Uterus (tissue), 4 donors: ENCODE measurements around the gene WASF2. TPM values are rescaled to one million over a fixed set of nuclear protein-coding genes. Genes with fewer than 3 reads are reported as not detected.

ENCODE experiments used
- DNase-seq, 2 donors: peaks; one replicate each; pipeline ENCODE4 v3.0.0-alpha.2; 2019 to 2020
- H3K27ac ChIP-seq, 2 donors: fragments of 200-600 bp; sonication (generic); 1 replicate in 1 of 2; 2 replicates in 1 of 2; pipeline ENCODE4 v1.5.1; 2016 to 2018
- H3K27me3 ChIP-seq, 2 donors: fragments of 200-600 bp; sonication (generic); one replicate each; pipeline ENCODE4 v1.5.1; 2018 to 2019; ENCODE audit warnings: control low read depth in 1 of 2
- H3K36me3 ChIP-seq, 2 donors: fragments of 200-600 bp; sonication (generic); one replicate each; pipeline ENCODE4 v1.5.1; 2019; ENCODE audit warnings: control low read depth in 1 of 2
- H3K4me1 ChIP-seq, 2 donors: fragments of 200-600 bp; sonication (generic); one replicate each; pipeline ENCODE4 v1.5.1; 2018 to 2019; ENCODE audit warnings: control low read depth in 1 of 2
- H3K4me3 ChIP-seq, 2 donors: fragments of 200-600 bp; sonication (generic); 1 replicate in 1 of 2; 2 replicates in 1 of 2; pipeline ENCODE4 v1.5.1; 2018 to 2019; ENCODE audit warnings: mild to moderate bottlenecking in 1 of 2
- H3K9me3 ChIP-seq, 2 donors: fragments of 200-600 bp; sonication (generic); one replicate each; pipeline ENCODE4 v1.5.1; 2019; ENCODE audit warnings: control low read depth in 1 of 2
- POLR2A ChIP-seq, 2 donors: fragments of 450-650 bp; IDR thresholded peaks; one replicate each; pipeline ENCODE4 v1.6.1; 2016; ENCODE audit warnings: antibody characterized with exemption in 2 of 2, mild to moderate bottlenecking in 1 of 2, moderate library complexity in 1 of 2
- intact Hi-C: fragments of 100-400 bp; cut with DNase I; formaldehyde crosslinking; loops from one replicate; pipeline ENCODE4 v1.15.1; 2023; ENCODE audit warnings: low total_unique reads
- total RNA-seq, 4 donors: library from RNA; depleted of rRNA in 3 of 4; stranded (reverse); fragments of >200 nt in 3 of 4; gene quantifications; one replicate each; pipeline versions ENCODE4 v1.1.0 to v1.2.4, GENCODE V29; 2014 to 2023
- TF ChIP-seq, protein P1 (sequence below), 4 experiments: fragments of 200-600 bp in 2 of 4; fragments of 450-650 bp in 2 of 4; sonication (generic) in 2 of 4; IDR thresholded peaks; one replicate each; pipeline ENCODE4 v1.5.1; 2016 to 2019; ENCODE audit warnings: antibody characterized with exemption in 4 of 4, mild to moderate bottlenecking in 2 of 4, moderate library complexity in 1 of 4
- donor health status: DM: yes; HTN: yes; CAD: no.

Gene WASF2
- total RNA-seq, 4 donors from 2014 or later: 27.2 to 178 (median 41.1) TPM

DNA sequence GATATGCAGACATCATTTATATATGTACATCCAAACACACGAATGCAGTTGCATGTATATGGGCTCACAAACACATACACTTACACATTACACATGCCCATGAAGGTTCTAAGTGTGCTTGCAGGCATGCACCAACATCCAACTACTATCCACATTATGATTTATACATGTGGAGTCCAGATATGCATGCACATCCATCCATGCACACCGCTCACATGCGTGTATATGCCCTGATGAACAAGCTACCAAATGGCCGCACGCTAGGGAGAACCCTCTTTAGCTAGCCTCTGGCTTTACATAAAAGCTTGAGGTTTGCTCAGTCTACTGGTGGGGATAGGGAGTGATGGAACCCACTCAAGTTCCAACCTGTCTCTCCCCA lies 89.0 kb downstream of the WASF2 start:
- no peak overlapping the region for H3K4me3 ChIP-seq
- H3K4me1 ChIP-seq: peaks cover 6 to 17% of the 10 kb centered on the region in 2 donors
- TF ChIP-seq, protein P1, sequence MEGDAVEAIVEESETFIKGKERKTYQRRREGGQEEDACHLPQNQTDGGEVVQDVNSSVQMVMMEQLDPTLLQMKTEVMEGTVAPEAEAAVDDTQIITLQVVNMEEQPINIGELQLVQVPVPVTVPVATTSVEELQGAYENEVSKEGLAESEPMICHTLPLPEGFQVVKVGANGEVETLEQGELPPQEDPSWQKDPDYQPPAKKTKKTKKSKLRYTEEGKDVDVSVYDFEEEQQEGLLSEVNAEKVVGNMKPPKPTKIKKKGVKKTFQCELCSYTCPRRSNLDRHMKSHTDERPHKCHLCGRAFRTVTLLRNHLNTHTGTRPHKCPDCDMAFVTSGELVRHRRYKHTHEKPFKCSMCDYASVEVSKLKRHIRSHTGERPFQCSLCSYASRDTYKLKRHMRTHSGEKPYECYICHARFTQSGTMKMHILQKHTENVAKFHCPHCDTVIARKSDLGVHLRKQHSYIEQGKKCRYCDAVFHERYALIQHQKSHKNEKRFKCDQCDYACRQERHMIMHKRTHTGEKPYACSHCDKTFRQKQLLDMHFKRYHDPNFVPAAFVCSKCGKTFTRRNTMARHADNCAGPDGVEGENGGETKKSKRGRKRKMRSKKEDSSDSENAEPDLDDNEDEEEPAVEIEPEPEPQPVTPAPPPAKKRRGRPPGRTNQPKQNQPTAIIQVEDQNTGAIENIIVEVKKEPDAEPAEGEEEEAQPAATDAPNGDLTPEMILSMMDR (IDR thresholded peaks at IDR 0.05): no peak
- no peak for TF ChIP-seq POLR2A (IDR thresholded peaks at IDR 0.05)
- no peaks in the 10 kb centered on the region for H3K27me3 ChIP-seq
- intact Hi-C loops: loop anchor here (5.0 kb wide), 1 partner anchor 206 kb away; no protein-coding TSS in a partner anchor
- no peaks in the 10 kb centered on the region for H3K9me3 ChIP-seq
- H3K36me3 ChIP-seq: no peaks in the 10 kb centered on the region
- no peak for DNase-seq
- no peak overlapping the region for H3K27ac ChIP-seq

DNA sequence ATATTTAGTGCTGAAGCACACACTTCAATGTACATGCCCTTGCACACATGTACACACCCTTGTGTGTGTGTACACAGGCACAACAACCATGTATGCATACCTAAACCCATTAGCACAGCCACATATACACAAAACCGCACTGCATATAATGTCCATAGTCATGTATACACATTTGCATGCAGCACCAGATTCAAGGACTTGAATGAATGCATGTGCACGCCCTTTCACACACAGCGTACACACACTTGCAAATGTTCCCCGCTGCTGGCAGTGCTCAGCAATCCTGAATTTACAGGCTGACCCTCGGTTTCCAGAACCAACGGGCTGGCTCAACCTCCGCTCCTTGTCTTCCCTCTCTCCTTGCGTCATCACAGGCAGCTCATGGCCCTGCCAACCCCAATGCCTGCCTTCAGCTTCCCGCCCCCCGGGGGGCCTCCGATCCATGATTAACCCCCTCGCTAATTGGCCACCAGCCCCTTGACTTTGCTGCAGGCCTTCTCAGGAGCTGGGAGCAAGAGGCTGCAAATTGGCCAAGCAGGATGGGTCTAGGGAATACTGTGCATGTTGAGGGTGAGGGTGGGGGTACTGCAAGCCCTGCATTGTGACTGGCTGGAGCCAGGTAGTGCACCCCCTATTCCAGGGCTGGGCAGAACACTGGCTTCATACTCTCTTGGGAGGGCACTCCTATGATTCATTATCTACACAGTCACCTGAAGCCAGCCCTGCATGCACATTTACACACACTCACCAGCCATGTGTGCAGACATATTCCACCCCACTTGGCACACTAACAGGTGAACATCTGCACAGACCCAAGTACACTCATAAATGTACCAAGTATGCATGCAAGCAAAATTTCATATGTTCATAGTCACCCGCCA lies 89.6 kb downstream of the WASF2 start:
- no peak overlapping the region for H3K27ac ChIP-seq
- TF ChIP-seq POLR2A (IDR thresholded peaks at IDR 0.05): no peak
- TF ChIP-seq, protein P1 (IDR thresholded peaks at IDR 0.05): no peak
- no peaks in the 10 kb centered on the region for H3K27me3 ChIP-seq
- no peak overlapping the region for H3K4me3 ChIP-seq
- peaks cover 6 to 17% of the 10 kb centered on the region in 2 donors for H3K4me1 ChIP-seq
- intact Hi-C loops: loop anchor here (5.0 kb wide), 1 partner anchor 207 kb away; no protein-coding TSS in a partner anchor
- DNase-seq: no peak
- H3K9me3 ChIP-seq: no peaks in the 10 kb centered on the region
- H3K36me3 ChIP-seq: no peaks in the 10 kb centered on the region

DNA sequence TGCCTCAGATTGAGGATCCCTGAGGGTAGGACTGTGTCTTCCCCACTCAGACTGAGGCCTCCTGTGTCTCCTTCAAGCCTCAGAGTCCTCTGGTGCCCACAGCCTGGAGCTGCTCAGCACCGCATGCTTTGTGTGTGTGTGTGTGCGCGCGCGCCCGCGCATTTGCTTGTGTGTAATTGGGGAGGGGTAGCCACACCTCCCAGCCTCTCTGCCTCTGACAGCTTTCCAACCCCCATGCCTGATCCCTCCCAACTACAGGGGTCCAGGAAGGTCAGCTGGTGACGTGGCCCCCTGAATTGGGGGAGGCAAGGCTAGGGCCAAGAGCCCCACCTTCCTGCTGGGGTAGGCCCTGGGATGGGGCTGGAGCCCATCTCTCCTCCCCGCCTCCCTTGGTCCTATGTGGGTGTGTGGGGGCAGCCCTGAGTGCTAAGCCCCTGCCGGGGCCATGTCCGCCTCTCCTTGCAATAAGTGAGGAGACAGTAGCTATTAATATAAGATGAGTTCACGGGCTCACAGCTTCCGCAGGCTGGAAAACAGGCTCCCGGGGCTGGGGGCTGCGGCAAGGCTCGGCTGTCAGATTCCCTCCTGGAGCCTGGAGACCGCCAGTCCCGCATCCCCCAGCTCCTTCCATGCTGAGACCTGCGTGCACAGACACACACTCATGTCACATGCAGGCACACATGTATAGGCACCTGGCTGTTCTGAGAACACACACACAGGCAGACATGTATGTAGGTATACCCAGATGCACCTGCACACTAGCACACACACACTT lies 90.5 kb downstream of the WASF2 start:
- Histone ChIP-seq H3K4me1 (peaks cover 6 to 17% of the 10 kb centered on the region in 2 donors), H3K9me3 (no peaks in the 10 kb centered on the region), H3K4me3 (no peak overlapping the region), H3K27ac (no peak overlapping the region), H3K27me3 (no peaks in the 10 kb centered on the region), H3K36me3 (no peaks in the 10 kb centered on the region)
- TF ChIP-seq, protein P1 (IDR thresholded peaks at IDR 0.05): no peak
- no peak for TF ChIP-seq POLR2A (IDR thresholded peaks at IDR 0.05)
- intact Hi-C loops: loop anchor here (5.0 kb wide), 2 partner anchors 208 to 263 kb away; no protein-coding TSS in a partner anchor
- DNase-seq: no peak

DNA sequence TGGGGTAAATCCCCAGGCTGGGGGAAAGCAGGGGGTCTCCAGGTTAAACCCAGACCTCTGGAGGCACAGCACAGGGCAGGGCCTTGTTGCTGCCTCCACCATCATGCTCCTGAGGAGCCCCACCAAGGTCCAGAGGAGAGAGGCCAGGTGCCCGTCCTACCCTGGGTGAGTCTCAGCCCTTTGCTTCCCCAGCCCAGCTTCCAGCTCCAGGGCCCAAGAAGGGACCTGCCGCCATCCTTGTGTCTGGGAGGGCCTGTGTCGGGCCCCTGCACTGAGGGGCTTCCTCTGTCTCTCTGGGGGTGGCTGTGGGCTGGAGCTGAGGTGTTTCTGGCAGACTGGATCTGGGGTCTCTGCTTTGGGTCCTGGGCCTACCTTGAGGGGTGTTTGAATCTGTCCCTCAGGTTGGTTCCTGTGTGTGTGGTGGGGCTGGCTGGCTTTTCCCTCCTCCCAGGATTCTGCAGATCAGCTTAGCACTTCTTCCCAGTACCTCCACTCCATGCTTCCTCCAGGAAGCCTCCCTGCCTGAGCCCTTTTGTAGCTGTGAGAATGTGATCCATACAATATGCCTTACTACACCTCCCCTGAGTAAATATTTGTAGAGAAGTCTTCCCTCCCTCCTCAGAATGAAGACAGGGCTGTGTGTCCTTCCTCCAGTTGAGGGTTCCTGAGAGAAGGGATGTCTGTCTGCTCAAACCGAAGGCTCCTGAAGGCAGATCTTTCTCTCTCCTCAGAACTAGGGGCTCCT lies 91.4 kb downstream of the WASF2 start:
- Histone ChIP-seq H3K27me3 (no peaks in the 10 kb centered on the region), H3K36me3 (no peaks in the 10 kb centered on the region), H3K9me3 (no peaks in the 10 kb centered on the region), H3K4me3 (no peak overlapping the region), H3K27ac (no peak overlapping the region), H3K4me1 (peaks cover 6 to 12% of the 10 kb centered on the region in 2 donors)
- TF ChIP-seq POLR2A (IDR thresholded peaks at IDR 0.05): no peak
- TF ChIP-seq, protein P1 (IDR thresholded peaks at IDR 0.05): no peak
- intact Hi-C loops: loop anchor here (5.0 kb wide), 1 partner anchor 264 kb away; no protein-coding TSS in a partner anchor
- DNase-seq: no peak
